Stimulated activated CD4-positive, alpha-beta T cell treated with anti-CD3 and anti-CD28 coated beads, Interleukin-1b, Interleukin-23, amount 100 ng/mL, for 1 hour (primary cell): ENCODE results near the gene ADAM12.

Experiments used
- DNase-seq, 2 donors: peaks; one replicate each; pipeline ENCODE4 v3.0.0-alpha.2; 2020; ENCODE audit warnings: low read depth in 2 of 2

ADAM12 gene

DNA sequence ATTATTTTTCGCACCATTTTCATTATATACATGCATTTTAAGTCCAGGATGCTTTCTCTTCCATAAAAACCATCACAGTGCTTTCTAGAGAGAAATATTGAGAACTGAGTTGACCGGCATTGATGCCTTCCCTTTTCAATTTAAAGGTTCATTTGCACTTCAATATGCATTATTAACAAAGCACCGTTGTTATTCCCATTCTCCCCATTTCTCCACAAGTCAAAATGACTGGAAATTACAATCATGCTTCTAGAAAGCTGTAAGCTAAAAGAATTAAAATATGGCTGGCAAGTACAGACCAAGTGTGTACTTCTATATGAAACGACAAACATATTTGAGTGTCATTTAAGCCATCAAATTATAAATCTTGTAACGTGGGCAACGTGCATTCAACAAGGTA, 272.4 kb downstream of the ADAM12 start:
- no peak for DNase-seq

DNA sequence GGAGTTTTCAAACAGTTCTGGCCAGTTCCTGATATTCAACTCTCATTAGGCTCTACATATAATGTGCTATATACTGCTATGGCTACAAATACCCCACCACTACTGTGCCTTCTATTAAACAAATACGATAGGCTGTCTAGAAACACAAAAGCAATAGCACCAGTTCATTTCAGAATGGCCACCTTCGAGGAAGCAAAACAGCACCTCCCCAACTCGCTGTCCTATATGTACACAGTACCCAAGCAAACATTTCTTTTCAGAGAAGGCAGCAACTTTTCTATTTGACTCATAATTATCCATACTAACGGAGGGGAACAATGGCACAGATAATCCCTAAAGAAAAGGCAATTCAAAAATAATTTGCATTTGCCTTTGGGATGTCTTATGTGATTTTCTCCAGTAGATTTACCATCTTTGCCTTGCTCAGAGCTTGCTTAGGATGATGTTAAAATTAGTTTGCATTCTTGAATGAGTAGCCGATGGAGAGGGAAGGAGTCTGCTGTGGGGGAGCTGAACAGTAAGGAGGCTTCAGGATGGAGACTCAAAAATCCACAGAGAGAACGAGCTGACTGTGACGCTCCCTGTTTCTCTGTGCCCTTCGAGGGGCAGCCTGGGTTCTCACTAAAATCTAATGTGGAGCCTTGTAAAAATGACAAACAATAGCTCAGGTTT, 273.3 kb downstream of the ADAM12 start:
- DNase-seq: no peak

DNA sequence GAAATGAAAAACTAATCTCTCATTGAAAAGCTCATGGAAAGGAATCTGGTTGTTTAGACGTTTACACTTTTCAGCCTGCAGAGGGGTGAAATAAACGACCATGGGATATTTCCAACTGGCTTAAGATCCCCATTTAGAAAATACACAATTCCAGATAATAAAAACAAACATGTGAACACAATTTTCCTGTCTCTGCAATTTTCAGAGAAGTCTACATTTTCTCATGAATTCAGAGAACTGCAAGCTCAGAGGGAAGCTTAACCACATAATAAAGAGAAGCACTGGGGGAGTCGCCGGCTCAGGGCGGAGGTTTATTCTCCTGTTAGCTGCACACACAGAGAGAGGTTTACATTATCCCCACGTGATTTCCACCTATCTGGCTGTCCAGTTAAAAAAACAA, 276.8 kb downstream of the ADAM12 start:
- DNase-seq: no peak

DNA sequence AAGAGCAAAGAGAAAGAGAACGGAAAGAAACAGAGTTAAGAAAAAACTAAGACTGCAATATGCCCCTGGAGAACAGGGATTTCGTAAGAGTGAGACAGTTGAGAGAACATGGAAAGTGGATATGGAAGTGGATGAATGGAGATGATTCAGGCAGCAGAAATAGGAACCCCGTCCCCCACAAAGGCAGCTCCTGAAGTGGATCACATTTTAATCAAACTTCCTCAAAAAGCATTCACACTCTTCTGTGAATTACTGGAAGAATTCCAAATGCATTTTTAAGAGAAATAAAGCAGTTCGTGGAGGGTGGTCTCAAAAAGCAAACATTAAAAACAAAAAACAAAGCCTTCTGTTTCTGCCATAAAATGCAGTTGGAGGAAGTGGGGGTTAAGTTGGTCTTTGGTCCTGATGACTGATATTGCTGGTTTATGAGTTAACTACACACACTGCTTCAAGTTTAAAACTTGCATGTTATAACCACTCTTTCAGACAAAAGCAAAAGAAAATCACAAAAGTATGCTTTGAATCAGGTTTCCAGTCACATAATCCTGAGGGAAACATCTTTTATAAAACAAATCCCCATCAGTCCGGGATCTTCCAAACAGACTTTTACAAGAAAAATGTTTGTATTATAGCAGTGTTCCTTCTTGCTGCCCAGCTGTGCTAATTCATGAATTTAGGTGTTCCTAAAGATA, 277.6 kb downstream of the ADAM12 start:
- no peak for DNase-seq

DNA sequence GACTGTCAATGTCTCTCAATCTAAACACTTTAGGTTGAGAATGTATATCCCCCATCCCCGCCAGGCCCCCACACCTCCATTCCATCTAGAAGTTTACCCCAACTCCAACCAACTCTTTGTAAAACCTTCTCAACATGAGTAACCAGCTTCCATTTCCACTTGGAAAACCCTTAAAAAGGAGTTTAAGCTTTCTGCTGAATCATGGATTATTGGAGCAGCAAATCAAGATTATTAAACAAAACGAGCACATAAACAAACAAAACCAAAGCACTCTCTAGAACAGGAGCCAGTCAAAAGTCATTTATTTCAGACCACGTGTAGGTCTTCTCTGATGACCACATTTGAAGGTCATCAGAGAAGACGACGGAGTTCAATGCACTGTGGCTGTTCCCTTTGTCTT, 278.4 kb downstream of the ADAM12 start:
- no peak for DNase-seq

DNA sequence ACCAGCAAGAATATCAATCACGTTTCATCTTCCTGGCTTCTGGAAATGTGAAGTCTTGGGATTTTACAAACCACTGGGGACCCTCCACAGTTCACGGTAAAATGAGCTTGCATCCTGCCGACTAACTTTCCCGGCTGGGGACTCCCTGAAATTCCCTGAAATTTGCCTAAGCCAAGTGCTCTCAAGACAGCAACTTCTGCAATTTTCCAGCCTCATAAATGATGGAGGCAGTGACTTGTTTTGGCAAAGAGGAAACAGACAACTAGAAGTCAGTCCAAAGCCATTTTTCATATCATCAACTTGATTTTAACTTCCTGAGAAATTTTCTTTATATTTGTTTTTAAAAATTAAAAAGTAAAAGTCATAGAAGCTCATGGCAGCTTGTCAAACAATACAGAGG, 279.6 kb downstream of the ADAM12 start:
- DNase-seq: no peak

DNA sequence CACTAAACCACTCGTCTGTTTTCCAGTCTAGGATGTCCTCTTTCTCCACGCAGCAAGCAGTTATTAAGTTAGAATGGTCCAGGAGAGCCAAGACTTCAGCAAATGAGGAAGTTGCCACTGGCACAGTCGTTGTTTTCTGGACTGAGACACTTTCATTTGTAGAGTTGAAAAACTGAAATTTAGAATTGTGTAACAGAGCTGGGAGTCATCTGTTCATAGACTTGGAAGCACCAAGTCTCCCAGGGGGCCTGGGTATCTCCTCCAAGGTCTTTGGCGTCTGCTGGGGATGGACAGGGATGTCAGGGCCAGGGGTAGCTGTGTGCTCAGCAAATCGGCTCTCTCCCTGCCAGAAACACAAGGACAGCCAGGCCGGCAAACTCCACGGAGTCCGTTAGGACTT, 283.5 kb downstream of the ADAM12 start:
- no peak for DNase-seq

DNA sequence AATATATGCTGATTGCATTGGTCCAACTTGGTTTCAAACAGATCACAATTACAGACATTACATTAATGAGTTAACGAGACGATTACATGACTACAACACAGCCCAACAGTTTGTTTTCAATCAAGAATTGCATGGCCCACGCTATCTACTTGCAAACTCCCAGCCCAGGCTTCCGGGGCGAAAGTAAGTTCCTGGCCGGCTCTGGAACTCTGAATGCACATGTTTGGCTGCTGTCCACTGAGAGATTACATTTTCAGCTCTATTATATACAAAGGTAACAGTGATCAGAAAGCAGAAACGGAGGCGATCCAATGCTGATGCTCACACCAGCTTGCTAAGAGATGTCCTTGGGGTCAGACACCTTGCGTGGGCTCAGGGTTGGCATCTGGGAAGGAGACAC, 285.6 kb downstream of the ADAM12 start:
- DNase-seq: no peak

DNA sequence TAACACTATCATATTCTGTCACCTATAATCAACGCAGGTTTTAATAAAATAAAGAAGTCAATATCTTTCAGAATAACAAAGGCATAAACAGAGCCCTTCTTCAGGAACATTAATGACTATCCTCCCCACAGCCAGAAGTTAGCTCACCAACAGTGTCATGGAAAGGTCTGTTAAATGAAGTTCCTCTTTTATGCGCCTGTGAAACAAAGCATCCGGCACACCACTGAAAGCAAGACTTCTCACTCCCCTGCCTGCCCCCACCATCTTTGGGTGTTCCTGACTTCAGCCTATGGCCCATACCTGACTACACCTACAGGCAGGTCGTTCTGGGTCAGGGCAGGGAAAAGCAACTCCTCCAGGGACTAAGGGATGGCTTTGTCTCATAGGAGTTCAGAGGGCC, 286.5 kb downstream of the ADAM12 start:
- no peak for DNase-seq

DNA sequence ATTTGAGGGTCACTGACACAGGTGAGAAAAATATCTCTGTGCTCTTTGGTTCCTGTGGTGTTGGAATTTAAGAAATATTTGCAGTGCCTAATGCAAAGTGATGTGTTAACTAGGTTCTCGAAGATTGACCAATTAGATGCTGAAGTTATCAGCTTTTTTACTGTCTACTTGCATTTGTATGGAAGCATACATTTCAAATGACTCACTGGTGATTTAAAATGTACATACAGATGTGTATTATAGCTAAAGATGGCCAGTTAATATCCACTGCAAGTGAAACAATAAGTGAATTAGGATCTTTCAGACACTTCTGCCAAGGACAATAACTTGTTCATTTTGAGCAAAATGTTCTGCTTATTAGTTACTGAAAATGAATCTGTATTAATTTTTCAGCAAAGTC, 287.0 kb downstream of the ADAM12 start:
- DNase-seq: no peak

DNA sequence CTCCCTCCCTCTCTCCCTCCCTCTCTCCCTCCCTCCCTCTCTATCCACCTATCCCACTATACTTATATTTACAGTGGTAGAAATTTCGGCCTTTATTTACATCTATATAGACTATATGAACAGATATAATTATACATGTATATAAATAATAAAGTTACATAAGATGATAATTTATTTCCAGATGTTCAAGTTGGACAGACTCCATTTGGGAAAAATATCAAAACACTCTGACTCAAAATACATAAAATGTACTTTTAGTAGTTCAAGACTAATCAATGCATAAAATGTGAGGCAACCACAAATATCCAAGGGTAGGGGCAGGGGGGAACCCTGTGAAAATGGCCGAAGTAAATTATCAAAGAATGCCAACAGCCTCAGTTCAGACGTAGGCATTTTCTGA, 288.9 kb downstream of the ADAM12 start:
- DNase-seq: no peak

DNA sequence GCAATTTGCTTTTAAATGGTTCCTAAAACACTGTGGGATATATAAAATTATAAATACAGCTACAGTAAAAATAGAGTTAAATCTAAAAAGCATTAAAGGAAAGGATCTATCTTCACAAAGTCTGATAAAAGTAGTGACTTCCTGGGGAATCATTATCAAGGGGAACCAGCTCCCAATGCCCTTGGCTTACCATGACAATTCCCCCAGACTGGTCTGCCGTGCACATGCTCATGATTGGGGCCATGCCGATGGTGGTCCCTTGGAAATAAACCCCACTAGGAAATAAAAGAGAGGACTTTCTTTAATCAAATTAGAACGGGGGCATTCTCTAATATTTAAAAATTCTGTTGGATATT, 290.1 kb downstream of the ADAM12 start:
- no peak for DNase-seq

DNA sequence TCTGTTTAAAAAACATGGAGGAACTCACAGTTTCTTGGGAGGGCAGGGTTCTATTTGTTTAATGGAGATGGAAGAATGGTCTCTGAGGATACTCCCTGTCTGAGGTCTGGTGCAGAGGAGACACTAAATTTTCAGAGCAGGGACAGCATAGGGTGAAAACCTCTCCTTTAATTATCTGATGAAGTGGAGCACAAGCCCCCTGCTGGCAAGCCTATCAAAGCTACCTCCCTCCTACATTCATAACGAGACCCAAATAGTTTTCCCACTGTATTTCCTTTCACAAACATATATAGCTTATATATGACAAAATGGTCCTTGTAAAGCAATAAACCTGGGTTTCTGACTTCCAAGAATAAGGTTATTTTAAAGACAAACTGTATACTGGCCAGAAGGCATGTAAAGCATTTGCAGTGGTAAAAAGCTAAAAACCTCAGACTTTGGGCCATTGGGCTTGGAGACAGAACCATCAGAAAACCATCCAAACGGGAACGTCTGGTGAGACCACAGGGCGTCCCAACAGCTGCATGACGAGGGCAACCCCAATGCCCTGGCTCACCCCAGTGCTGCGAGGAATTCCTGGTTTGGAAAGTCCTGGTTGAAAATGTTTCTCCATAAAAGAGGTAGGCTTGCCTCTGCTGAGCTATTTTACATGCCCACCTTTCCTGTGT, 290.6 kb downstream of the ADAM12 start:
- DNase-seq: no peak

DNA sequence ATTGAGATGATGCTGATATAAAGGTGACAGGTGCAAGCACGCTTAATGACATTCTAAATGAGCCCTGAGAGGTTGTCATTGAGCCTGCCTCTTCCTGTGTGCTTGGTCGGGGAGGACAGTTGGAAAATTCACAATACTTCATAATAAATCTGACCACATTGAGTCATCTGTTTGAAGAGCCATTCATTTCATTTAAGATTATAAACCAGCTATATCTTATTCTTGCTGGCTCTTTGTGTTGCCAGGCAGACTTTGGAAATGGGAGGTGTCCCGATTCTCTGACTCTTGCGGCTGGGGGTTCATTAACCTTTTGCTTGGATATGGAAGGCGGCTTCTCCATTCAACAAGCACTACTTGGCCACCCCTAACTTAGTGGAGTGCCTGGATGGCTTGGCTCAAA, 293.7 kb downstream of the ADAM12 start:
- DNase-seq: no peak

DNA sequence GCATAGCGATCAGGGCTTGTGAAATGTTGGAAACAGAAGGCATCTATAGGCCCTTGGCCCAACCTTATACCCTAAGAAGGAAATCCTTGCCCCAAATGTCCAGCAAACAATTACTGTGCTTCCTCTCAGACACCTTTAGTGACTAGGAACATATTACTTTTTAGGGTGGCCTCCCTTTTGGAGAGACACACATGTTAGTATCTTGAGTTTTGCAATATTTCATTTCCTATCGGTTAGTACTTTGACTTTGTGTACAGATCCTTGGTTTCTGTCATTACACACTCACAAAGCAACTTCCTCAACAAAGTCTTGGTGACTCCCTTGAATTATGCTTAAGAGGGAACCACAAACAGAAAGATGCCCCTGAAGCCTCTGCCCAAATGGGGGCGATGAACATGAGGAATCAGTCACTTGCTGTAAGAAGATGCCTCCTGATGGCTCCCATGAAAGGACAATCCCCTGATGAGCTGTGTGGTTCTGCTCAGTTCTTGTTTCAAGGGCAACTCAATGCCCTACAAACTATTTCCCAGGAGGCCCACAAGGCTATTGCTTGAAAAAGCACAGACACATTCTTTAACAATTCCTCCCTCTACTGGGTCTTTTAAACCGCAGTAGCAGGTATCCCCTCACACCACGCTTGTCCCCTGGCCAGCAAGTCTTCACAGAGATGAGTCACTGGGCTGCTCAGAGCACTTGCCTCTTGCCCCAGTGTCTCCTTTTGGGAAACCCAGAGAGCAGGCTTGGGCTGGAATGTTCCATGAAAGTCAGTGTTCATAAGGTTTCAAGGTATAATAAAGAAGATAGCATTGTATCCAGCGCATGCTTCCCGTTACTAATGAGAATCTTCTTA, 295.7 kb downstream of the ADAM12 start:
- no peak for DNase-seq

DNA sequence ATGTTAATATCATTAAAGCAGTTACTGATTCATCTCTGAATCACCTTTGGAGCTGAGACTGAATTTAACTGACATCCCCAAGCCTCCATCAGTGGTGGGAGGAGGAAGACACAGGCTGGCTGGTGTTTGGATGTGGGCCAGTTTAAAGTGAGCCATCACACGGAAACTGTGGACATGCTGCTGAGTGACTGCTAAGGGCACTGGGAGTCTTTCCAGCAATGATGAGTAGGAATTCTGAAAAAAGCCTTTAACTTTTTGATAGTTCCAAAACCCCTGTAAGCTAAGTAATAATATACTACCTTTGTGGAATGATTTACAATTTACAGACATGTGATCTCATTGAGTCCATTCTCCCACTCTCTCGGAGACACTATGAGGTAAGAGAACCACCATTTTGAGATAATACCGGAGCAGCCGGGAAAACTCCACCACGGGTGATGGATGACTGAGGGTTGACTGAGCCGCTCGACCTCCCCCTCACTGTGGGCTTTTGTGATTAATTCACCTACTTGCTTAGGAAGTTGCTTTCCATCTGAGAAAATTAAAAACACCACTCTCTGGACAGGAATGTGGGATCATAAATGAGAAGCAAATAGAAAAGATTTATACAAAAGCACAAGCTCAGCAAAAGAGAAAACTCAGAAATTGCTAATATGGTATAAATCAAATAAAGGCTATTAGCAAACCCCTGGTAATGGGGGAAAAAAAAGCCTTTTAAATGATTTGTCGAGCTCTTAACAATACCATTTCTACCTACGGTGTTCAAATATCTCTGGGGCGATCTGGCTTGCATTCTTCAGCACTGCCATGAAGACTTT, 297.2 kb downstream of the ADAM12 start:
- DNase-seq: no peak

DNA sequence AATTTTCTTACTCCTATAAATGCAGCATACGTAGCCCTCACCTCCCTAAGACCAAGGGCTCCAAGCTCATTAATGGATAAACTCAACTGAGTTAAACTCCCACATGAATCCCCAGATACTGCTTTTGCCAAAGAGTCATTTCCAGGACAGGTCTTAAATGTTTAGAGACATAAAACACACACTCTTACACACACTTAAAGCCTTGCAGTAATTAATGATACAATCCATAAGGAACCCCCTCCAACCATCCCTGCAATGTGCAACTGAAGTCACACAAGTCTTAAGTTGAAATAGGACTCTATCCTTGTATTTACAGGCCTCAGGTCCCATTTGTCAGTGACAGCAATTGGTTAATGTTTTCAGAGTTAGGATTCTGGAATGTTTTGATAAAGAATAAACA, 297.8 kb downstream of the ADAM12 start:
- no peak for DNase-seq

DNA sequence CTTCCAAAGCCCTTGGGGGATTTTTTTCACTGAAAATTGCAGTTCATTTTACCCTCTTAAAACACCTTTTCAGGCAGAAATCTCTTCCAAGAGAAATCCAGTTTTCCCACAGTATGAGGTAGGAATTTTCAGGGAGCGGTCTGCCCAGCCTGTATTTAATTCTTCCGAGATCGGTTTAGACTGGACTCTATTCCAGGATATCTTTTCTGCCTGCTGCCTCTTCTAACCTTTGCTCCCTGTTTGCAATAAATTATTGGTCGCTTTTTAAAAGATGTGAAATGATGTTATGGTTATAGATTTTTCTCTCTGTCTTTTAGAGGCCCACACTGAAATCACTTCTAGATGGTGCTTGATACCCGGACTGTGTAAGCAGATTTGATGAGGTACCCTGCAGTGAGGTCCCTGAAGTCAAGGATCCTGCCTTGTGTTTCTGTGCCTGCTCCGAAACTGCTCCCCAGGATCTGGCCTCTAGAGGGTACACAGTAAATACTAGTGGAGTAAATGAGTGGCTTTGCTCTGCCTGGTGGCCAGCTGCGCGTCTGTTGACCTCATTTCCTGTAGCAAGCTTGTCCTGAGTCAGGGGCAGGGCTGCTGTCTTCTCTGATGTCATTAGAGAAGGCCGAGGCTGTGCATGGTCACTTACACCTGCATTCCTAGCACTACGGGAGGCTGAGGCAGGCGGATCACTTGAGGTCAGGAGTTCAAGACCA, 300.3 kb downstream of the ADAM12 start:
- no peak for DNase-seq

DNA sequence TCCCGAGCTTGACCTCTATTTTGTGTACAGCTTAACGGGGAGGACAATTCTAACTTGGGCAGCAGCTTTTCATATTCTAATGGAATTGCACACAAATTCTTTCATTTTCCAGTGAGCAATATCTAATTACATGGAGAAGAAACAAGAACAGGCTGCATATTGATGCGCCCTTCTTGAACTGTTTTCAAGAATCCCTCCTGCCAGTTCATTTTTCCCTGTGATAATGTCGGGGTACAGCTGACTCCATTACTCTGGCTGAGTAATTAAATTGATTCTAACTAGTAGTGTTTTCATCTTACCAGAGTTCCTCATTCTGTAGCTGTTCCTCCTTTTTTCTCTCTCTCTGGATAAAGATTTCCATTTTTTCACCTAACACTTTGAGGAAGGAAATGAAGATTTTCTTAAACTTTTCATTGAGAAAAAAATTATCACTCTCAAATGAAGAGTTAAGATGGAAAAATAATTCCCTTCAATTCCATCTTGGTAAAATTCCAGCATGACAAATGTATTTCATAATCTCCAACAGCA, 301.1 kb downstream of the ADAM12 start:
- no peak for DNase-seq

DNA sequence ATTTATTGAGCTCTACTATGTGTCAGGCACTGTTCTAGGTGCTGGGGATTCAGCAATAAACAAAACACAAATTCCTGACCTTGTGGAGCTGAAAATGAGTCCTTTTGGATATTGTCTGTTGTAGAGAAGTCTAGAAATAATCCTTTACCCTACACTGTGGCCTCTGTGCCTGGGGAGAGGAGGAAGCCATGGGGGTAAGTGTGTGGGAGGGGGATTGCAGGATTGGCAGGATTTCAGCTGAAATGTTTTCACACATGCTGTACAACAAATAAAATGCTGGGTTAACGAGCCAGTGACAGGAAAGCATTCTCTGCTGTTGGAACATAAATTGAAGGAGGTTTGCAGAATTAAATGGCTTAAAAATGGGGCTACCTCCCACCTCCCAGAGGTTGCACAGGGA, 302.5 kb downstream of the ADAM12 start:
- DNase-seq: no peak

DNA sequence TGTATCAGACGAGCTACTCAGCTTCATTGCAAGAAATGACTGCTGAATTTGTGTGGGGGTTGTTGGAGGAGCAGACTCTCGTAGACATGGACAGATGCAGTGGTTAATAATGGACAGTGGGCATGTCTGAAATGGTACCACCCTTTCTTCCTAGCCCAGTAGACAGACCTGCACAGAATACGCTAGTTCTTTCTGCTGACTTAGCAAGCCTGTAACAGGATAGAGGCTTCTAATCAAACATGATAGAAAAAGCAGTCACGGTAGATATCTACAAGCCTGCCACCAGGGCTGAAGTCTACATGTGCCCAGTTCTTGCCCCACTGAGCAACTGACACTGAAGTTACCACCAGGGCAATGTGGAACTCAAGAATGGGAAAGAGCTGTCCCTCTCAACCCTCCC, 303.9 kb downstream of the ADAM12 start:
- no peak for DNase-seq
